ENCODE data around the gene RAB3A. TPM values are rescaled to one million over a fixed set of nuclear protein-coding genes. Genes with fewer than 3 reads are reported as not detected.
A peak's percentile ranks its signal among the peaks of the same experiment; 100 is the strongest.

Gene RAB3A
- total RNA-seq, 1 donor from 2014 or later: 77.4 TPM

GRCh38 chr19:18155095-18156087 is 48.5 kb downstream of the RAB3A start:
- Mint-ChIP-seq H3K9me3 (ENCODE audit: unreplicated experiment) (peaks cover 4% of the 10 kb centered on the region), H3K4me3 (ENCODE audit: unreplicated experiment) (no peak overlapping the region), H3K27ac (ENCODE audit: unreplicated experiment) (no peak overlapping the region), H3K4me1 (ENCODE audit: low read depth, unreplicated experiment) (peaks cover 13% of the 10 kb centered on the region), H3K27me3 (ENCODE audit: unreplicated experiment) (peaks cover 4% of the 10 kb centered on the region), H3K36me3 (ENCODE audit: unreplicated experiment) (no peaks in the 10 kb centered on the region)
- no peak for TF ChIP-seq CTCF (IDR thresholded peaks at IDR 0.05; ENCODE audit: partially characterized antibody, unreplicated experiment)
- DNase-seq: no peak

GRCh38 chr19:18153556-18154134 is 50.2 kb downstream of the RAB3A start:
- Mint-ChIP-seq H3K4me3 (ENCODE audit: unreplicated experiment) (peak overlapping the region; percentile 97), H3K27ac (ENCODE audit: unreplicated experiment) (peak overlapping the region; percentile 46), H3K9me3 (ENCODE audit: unreplicated experiment) (peaks cover 4% of the 10 kb centered on the region), H3K4me1 (ENCODE audit: low read depth, unreplicated experiment) (peaks cover 13% of the 10 kb centered on the region), H3K36me3 (ENCODE audit: unreplicated experiment) (no peaks in the 10 kb centered on the region), H3K27me3 (ENCODE audit: unreplicated experiment) (peaks cover 6% of the 10 kb centered on the region)
- TF ChIP-seq CTCF (IDR thresholded peaks at IDR 0.05; ENCODE audit: partially characterized antibody, unreplicated experiment): no peak
- DNase-seq: no peak

DNA sequence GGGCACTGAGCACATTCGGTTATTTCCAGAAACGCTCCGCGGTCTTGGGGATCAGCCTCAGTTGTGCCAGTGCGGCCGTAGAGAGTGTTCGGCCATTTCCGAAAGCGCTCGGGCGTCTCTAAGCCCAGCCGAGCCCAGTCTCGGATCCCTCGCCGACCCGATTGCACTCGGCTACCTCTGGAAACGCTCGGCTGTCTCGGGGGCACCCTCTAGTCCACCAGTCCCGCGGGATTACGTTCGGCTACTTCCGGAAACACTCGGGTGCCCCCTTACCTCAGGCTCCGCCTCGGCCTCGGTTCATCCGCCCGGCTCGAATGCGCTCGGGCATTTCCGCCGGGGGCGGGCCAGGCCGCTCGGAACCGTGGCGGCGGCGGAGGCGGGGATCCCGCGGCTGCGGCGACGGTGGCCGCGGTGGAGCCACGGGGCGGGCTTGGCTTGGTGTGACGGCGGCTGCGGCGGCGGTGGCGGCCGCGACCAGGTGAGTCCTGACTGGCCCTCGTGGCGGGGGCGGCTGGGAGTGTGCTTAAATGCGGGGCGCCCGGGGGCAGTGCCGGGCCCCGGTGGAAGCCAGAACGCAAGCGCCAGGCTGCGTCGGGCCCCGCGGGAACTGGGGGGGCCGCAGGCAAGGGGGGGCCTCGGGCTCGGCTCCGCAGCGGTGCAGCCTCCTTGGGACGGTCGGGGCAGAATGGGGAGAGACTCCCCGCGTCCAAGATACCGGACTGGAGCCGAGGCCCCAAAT is 50.9 kb downstream of the RAB3A start, which contains the start of gene PIK3R2:
PIK3R2 (plus strand) TSS at position 347 of the 739 bp plus-strand sequence. CDS start 2,717 bp downstream, outside the sequence.
- H3K36me3 Mint-ChIP-seq (ENCODE audit: unreplicated experiment): no peaks in the 10 kb centered on the region
- H3K4me3 Mint-ChIP-seq (ENCODE audit: unreplicated experiment): peak within 1 kb of the TSS; percentile 97
- H3K9me3 Mint-ChIP-seq (ENCODE audit: unreplicated experiment): peaks cover 4% of the 10 kb centered on the region
- peak within 1 kb of the TSS; percentile 94 for H3K27ac Mint-ChIP-seq (ENCODE audit: unreplicated experiment)
- H3K27me3 Mint-ChIP-seq (ENCODE audit: unreplicated experiment): peaks cover 6% of the 10 kb centered on the region
- H3K4me1 Mint-ChIP-seq (ENCODE audit: low read depth, unreplicated experiment): peaks cover 13% of the 10 kb centered on the region
- no peak for TF ChIP-seq CTCF (IDR thresholded peaks at IDR 0.05; ENCODE audit: partially characterized antibody, unreplicated experiment)
- DNase-seq: peak; percentile 100

GRCh38 chr19:18152442-18152816 is 51.4 kb downstream of the RAB3A start:
- TF ChIP-seq CTCF (IDR thresholded peaks at IDR 0.05; ENCODE audit: partially characterized antibody, unreplicated experiment): peak; percentile 73
- DNase-seq: peak; percentile 99
- H3K27me3 Mint-ChIP-seq (ENCODE audit: unreplicated experiment): peaks cover 6% of the 10 kb centered on the region
- no peaks in the 10 kb centered on the region for H3K36me3 Mint-ChIP-seq (ENCODE audit: unreplicated experiment)
- peaks cover 12% of the 10 kb centered on the region for H3K4me1 Mint-ChIP-seq (ENCODE audit: low read depth, unreplicated experiment)
- peaks cover 4% of the 10 kb centered on the region for H3K9me3 Mint-ChIP-seq (ENCODE audit: unreplicated experiment)
- H3K4me3 Mint-ChIP-seq (ENCODE audit: unreplicated experiment): peak overlapping the region; percentile 90
- H3K27ac Mint-ChIP-seq (ENCODE audit: unreplicated experiment): peak overlapping the region; percentile 94
